ENCODE data around the gene IGDCC3. TPM values are rescaled to one million over a fixed set of nuclear protein-coding genes. Genes with fewer than 3 reads are reported as not detected.

The IGDCC3 gene
- polyA plus RNA-seq, 2 of the 4 experiments (the other 2 are of a cell fraction), result 0.04 to 0.12 TPM

DNA sequence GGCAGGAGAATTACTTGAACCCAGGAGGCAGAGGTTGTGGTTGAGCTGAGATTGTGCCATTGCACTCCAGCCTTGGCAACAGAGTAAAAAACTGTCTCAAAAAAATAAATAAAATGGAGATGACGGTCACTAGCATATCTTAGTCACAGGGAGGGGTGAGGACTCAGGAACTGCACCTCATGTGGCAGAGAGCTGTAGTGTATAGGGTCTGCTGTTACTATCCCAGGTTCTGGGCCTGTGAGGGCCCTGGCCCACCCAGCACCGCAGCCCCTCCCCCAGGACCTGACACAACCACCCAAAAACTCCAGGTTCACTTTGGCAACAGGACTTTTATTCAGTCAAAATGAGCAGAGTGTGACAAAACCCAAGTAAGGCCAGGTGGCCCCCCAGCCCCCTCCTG lies 51.0 kb downstream of the IGDCC3 start:
- H3K4me2 ChIP-seq, result no peak overlapping the region
- no peak overlapping the region for H3K27ac ChIP-seq
- TF ChIP-seq JUN (IDR thresholded peaks at IDR 0.05), result no peak
- no peak for TF ChIP-seq JUNB (IDR thresholded peaks at IDR 0.05)
- TF ChIP-seq ZSCAN20 (CRISPR knock-in tag; IDR thresholded peaks at IDR 0.05), result no peak
- TF ChIP-seq ZNF302 (CRISPR knock-in tag; IDR thresholded peaks at IDR 0.05), result no peak
- TF ChIP-seq USF2 (IDR thresholded peaks at IDR 0.05), result no peak
- FAIRE-seq, result no peak
- CTCF ChIA-PET, result interaction anchor here (0.9 to 16.1 kb wide), 8 partner anchors 8 to 293 kb away, joined by 3 to 722 read pairs (median 6); partner anchors contain the start of gene IGDCC3
- no peaks in the 10 kb centered on the region for H3K9me3 ChIP-seq
- DNase-seq (ENCODE audit: low read depth in 1 of 2, low spot score in 1 of 2), result no peak
- H3K4me3 ChIP-seq, result no peak overlapping the region
- H3K4me1 ChIP-seq, result no peaks in the 10 kb centered on the region
- WGBS (ENCODE audit: missing lambda C conversion rate), result 42% methylated on average over 2 of the region's 2 CpGs
- POLR2A ChIA-PET, result interaction anchor here (0.9 kb wide), 1 partner anchor 22 kb away, joined by 3 read pairs; the partner anchor contains the start of gene RNU5B-1
- peak in 1 of 2 experiments; percentile 24; a peak in 1 of 6 replicates for ATAC-seq

GRCh38 chr15:65326117-65326526 lies 51.7 kb downstream of the IGDCC3 start:
- POLR2A ChIA-PET, result interaction anchor here (0.6 kb wide), 1 partner anchor 196 kb away, joined by 4 read pairs; no protein-coding TSS in a partner anchor

More at GRCh38 chr15:65326117-65326526, 51.7 kb downstream of the IGDCC3 start:
- no peak overlapping the region for H3K4me2 ChIP-seq
- no peak for DNase-seq (ENCODE audit: low read depth in 1 of 2, low spot score in 1 of 2)
- no peak overlapping the region for H3K4me3 ChIP-seq
- H3K9me3 ChIP-seq, result no peaks in the 10 kb centered on the region
- H3K4me1 ChIP-seq, result no peaks in the 10 kb centered on the region
- H3K27ac ChIP-seq, result no peak overlapping the region
- CTCF ChIA-PET, result interaction anchor here (0.6 to 16.1 kb wide), 8 partner anchors 7 to 292 kb away, joined by 3 to 722 read pairs (median 6); partner anchors contain the start of gene IGDCC3
- 76% methylated on average over 12 of the region's 12 CpGs for WGBS (ENCODE audit: missing lambda C conversion rate)
- ATAC-seq, result no peak; a peak in 1 of 6 replicates
- FAIRE-seq, result no peak
- TF ChIP-seq POLR2A (IDR thresholded peaks at IDR 0.05; ENCODE audit: low read length) (no peak), TFCP2L1 (CRISPR knock-in tag; IDR thresholded peaks at IDR 0.05) (no peak), ZNF302 (CRISPR knock-in tag; IDR thresholded peaks at IDR 0.05) (no peak), CHD2 (IDR thresholded peaks at IDR 0.05; ENCODE audit: low read length, partially characterized antibody) (no peak), NFE2L2 (conservative IDR thresholded peaks at IDR 0.05; ENCODE audit: low read length) (no peak), ESRRA (IDR thresholded peaks at IDR 0.05; ENCODE audit: borderline replicate concordance, low read length) (no peak), CEBPB (IDR thresholded peaks at IDR 0.05) (no peak), FOSL2 (IDR thresholded peaks at IDR 0.05) (no peak), FOSL2 (CRISPR knock-in tag; IDR thresholded peaks at IDR 0.05) (no peak), HOXA7 (CRISPR knock-in tag; IDR thresholded peaks at IDR 0.05) (no peak), RCOR1 (IDR thresholded peaks at IDR 0.05; ENCODE audit: low read depth, low read length) (no peak), MAFK (IDR thresholded peaks at IDR 0.05; ENCODE audit: partially characterized antibody) (no peak), RAD21 (conservative IDR thresholded peaks at IDR 0.05 in 1 of 2, IDR thresholded peaks at IDR 0.05 in 1 of 2) (no peak), USF2 (IDR thresholded peaks at IDR 0.05) (no peak), HOXB13 (CRISPR knock-in tag; IDR thresholded peaks at IDR 0.05; ENCODE audit: low read depth) (no peak)
- TF ChIP-seq, protein P1, sequence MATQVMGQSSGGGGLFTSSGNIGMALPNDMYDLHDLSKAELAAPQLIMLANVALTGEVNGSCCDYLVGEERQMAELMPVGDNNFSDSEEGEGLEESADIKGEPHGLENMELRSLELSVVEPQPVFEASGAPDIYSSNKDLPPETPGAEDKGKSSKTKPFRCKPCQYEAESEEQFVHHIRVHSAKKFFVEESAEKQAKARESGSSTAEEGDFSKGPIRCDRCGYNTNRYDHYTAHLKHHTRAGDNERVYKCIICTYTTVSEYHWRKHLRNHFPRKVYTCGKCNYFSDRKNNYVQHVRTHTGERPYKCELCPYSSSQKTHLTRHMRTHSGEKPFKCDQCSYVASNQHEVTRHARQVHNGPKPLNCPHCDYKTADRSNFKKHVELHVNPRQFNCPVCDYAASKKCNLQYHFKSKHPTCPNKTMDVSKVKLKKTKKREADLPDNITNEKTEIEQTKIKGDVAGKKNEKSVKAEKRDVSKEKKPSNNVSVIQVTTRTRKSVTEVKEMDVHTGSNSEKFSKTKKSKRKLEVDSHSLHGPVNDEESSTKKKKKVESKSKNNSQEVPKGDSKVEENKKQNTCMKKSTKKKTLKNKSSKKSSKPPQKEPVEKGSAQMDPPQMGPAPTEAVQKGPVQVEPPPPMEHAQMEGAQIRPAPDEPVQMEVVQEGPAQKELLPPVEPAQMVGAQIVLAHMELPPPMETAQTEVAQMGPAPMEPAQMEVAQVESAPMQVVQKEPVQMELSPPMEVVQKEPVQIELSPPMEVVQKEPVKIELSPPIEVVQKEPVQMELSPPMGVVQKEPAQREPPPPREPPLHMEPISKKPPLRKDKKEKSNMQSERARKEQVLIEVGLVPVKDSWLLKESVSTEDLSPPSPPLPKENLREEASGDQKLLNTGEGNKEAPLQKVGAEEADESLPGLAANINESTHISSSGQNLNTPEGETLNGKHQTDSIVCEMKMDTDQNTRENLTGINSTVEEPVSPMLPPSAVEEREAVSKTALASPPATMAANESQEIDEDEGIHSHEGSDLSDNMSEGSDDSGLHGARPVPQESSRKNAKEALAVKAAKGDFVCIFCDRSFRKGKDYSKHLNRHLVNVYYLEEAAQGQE (IDR thresholded peaks at IDR 0.05), result no peak
- TF ChIP-seq, protein P2, sequence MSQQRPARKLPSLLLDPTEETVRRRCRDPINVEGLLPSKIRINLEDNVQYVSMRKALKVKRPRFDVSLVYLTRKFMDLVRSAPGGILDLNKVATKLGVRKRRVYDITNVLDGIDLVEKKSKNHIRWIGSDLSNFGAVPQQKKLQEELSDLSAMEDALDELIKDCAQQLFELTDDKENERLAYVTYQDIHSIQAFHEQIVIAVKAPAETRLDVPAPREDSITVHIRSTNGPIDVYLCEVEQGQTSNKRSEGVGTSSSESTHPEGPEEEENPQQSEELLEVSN (IDR thresholded peaks at IDR 0.05; ENCODE audit: borderline replicate concordance, low read depth), result no peak

Measured in A549 (cell line).